ENCODE measurements around the gene METTL26.

The METTL26 gene

GRCh38 chr16:595094-595528 is 41.0 kb downstream of the METTL26 start:
- no peak for DNase-seq (ENCODE audit: low spot score)

- no peak for DNase-seq (ENCODE audit: low spot score)
Measured at GRCh38 chr16:593807-594206, 42.3 kb downstream of the METTL26 start.

- no peak for DNase-seq (ENCODE audit: low spot score)
Measured at GRCh38 chr16:593406-593805, 42.7 kb downstream of the METTL26 start.

- DNase-seq (ENCODE audit: low spot score): no peak
Measured at GRCh38 chr16:592518-593306, 43.4 kb downstream of the METTL26 start.

- no peak for DNase-seq (ENCODE audit: low spot score)
Measured at GRCh38 chr16:591892-592517, 44.1 kb downstream of the METTL26 start.

GRCh38 chr16:591231-591630 is 44.9 kb downstream of the METTL26 start:
- DNase-seq (ENCODE audit: low spot score): no peak

- no peak for DNase-seq (ENCODE audit: low spot score)
Measured at GRCh38 chr16:590815-591200, 45.3 kb downstream of the METTL26 start.

- DNase-seq (ENCODE audit: low spot score): no peak
Measured at GRCh38 chr16:590188-590814, 45.8 kb downstream of the METTL26 start.

- peak; percentile 99 for DNase-seq (ENCODE audit: low spot score)
Measured at GRCh38 chr16:589658-590187, 46.4 kb downstream of the METTL26 start, which contains the start of gene RAB40C. Gene RAB40C (plus strand): TSS chr16:590066. CDS start chr16:590292, 226 bp downstream.

- DNase-seq (ENCODE audit: low spot score): peak; percentile 98
Measured at GRCh38 chr16:588889-589657, 47.0 kb downstream of the METTL26 start.

- DNase-seq (ENCODE audit: low spot score): peak; percentile 60
Measured at GRCh38 chr16:588639-588888, 47.5 kb downstream of the METTL26 start.

- DNase-seq (ENCODE audit: low spot score): no peak
Measured at GRCh38 chr16:586645-587590, 49.2 kb downstream of the METTL26 start.

GRCh38 chr16:586047-586644 is 50.0 kb downstream of the METTL26 start:
- DNase-seq (ENCODE audit: low spot score): no peak

GRCh38 chr16:585351-585750 is 50.8 kb downstream of the METTL26 start:
- no peak for DNase-seq (ENCODE audit: low spot score)

Data from CD4-positive, alpha-beta T cell treated with Interleukin-2 at 100 ng/mL for 4 hours (primary cell).